Endothelial cell of umbilical vein (primary cell): Measurements from ENCODE around the gene SYCE1L. TPM values are rescaled to one million over a fixed set of nuclear protein-coding genes. Genes with fewer than 3 reads are reported as not detected.

ENCODE experiments used
- BruUV-seq: library from RNA; stranded (reverse); fragments of 400-500 nt; replicated peaks from 2 replicates; lab custom pipeline; 2021; lab: Mats Ljungman, UMichigan
- CTCF ChIA-PET: fragments of 300-600, 350-600 bp; sonication (Branson Sonifier 250); formaldehyde crosslinking; loops from one replicate; lab custom pipeline; 2021; ENCODE audit warnings: antibody characterized with exemption, inconsistent platforms; lab: Charles Lee
- POLR2A ChIA-PET: fragments of 300-600, 350-600 bp; sonication (Branson Sonifier 250); formaldehyde crosslinking; loops from one replicate; lab custom pipeline; 2021; ENCODE audit warnings: antibody characterized with exemption, inconsistent platforms; lab: Charles Lee
- DNase-seq: peaks from one replicate; pipeline ENCODE4 v3.0.0-alpha.2; 2011; ENCODE audit warnings: low read depth, low spot score
- FAIRE-seq: peaks from 2 replicates; lab custom pipeline; 2011; peaks lifted over from hg19 to GRCh38; lab: Jason Lieb, UNC
- H2AFZ ChIP-seq: 2 replicates; pipeline ENCODE4 v1.6.0; 2012; ENCODE audit warnings: low read depth, low read length, control low read depth, inconsistent platforms
- H3K27ac ChIP-seq: 2 replicates; pipeline ENCODE4 v1.5.1; 2011; ENCODE audit warnings: low read depth, mild to moderate bottlenecking, control low read depth, low read length, moderate library complexity; ENCODE audit not compliant: insufficient read depth
- H3K27me3 ChIP-seq, 2 experiments: 2 replicates each; pipeline versions ENCODE4 v1.6.0 to v1.6.1; 2011; ENCODE audit warnings: low read length in 2 of 2, mixed read lengths in 1 of 2; ENCODE audit not compliant: control insufficient read depth in 2 of 2, insufficient read depth in 2 of 2
- H3K36me3 ChIP-seq, 2 experiments: 2 replicates in 1 of 2; 3 replicates in 1 of 2; pipeline ENCODE4 v1.5.1; 2011; ENCODE audit warnings: low read length in 2 of 2, mild to moderate bottlenecking in 1 of 2, moderate library complexity in 1 of 2; ENCODE audit not compliant: control insufficient read depth in 2 of 2, insufficient read depth in 2 of 2; ENCODE audit errors: extremely low read depth in 1 of 2
- H3K4me1 ChIP-seq: 3 replicates; pipeline ENCODE4 v1.5.1; 2011; ENCODE audit warnings: mild to moderate bottlenecking, low read length; ENCODE audit not compliant: control insufficient read depth, insufficient read depth; ENCODE audit errors: extremely low read depth
- H3K4me2 ChIP-seq: 2 replicates; pipeline ENCODE4 v1.6.1; 2011; ENCODE audit warnings: low read length, control low read depth, mixed read lengths; ENCODE audit not compliant: insufficient read depth
- H3K4me3 ChIP-seq, 3 experiments: fragments of 200-600 bp in 1 of 3; sonication (generic), shearing (Covaris generic) in 1 of 3; replicated peaks in 1 of 3; 2 replicates each; pipeline ENCODE4 v1.5.1; 2011 to 2016; ENCODE audit warnings: control low read depth in 3 of 3, low read length in 3 of 3, mild to moderate bottlenecking in 2 of 3, inconsistent platforms in 1 of 3, low read depth in 1 of 3, moderate library complexity in 1 of 3; ENCODE audit not compliant: insufficient read depth in 1 of 3
- H3K79me2 ChIP-seq: 2 replicates; pipeline ENCODE4 v1.6.0; 2012; ENCODE audit warnings: low read length, inconsistent platforms; ENCODE audit not compliant: control insufficient read depth, insufficient read depth
- H3K9ac ChIP-seq: replicated peaks from 2 replicates; pipeline ENCODE3; 2011; ENCODE audit warnings: low read length, control low read depth; ENCODE audit not compliant: insufficient read depth; ENCODE audit errors: extremely low read depth
- H3K9me1 ChIP-seq: replicated peaks from 3 replicates; pipeline ENCODE4 v1.6.0; 2011; ENCODE audit warnings: mild to moderate bottlenecking, low read length; ENCODE audit not compliant: control insufficient read depth, insufficient read depth; ENCODE audit errors: extremely low read depth
- H3K9me3 ChIP-seq: replicated peaks from 2 replicates; pipeline ENCODE4 v1.5.1; 2012; ENCODE audit warnings: low read length, inconsistent platforms; ENCODE audit not compliant: control insufficient read depth, insufficient read depth
- H4K20me1 ChIP-seq: replicated peaks from 2 replicates; pipeline ENCODE3; 2011; ENCODE audit warnings: mild to moderate bottlenecking, low read length; ENCODE audit not compliant: control insufficient read depth, insufficient read depth; ENCODE audit errors: extremely low read depth
- CTCF ChIP-seq, 2 donors: IDR thresholded peaks; 1 replicate in 1 of 2; 2 replicates in 1 of 2; pipeline ENCODE4 v1.5.1; 2011; ENCODE audit warnings: low read length in 2 of 2, mild to moderate bottlenecking in 2 of 2, moderate library complexity in 2 of 2, control low read depth in 1 of 2, inconsistent platforms in 1 of 2, low read depth in 1 of 2; ENCODE audit not compliant: insufficient read depth in 1 of 2; ENCODE audit errors: extremely low read depth in 1 of 2
- GATA2 ChIP-seq: IDR thresholded peaks from 2 replicates; pipeline ENCODE4 v1.7.0; 2011; ENCODE audit warnings: low read depth, mild to moderate bottlenecking, moderate library complexity, mixed read lengths, low read length; ENCODE audit not compliant: insufficient read length, insufficient read depth
- MYC ChIP-seq: IDR thresholded peaks from one replicate; pipeline ENCODE4 v1.6.1; 2011; ENCODE audit warnings: mild to moderate bottlenecking, low read depth, low read length
- POLR2AphosphoS5 ChIP-seq: IDR thresholded peaks from 2 replicates; pipeline ENCODE4 v1.6.1; 2012; ENCODE audit warnings: low read depth, mild to moderate bottlenecking, control low read depth, low read length, moderate library complexity; ENCODE audit not compliant: insufficient read depth
- dilution Hi-C: fragments of 300-500 bp; cut with MboI; formaldehyde crosslinking; loops from one replicate; pipeline ENCODE4 v1.15.0; 2019; ENCODE audit warnings: low sequenced_read_pairs; ENCODE audit not compliant: extremely low pct_ligation_motif_present
- intact Hi-C: fragments of 100-400 bp; cut with micrococcal nuclease; formaldehyde crosslinking; loops from one replicate; pipeline ENCODE4 v1.10.0; 2022
- polyA plus RNA-seq, 4 experiments: library from polyadenylated mRNA; depleted of rRNA in 3 of 4; stranded (reverse) in 3 of 4; unstranded in 1 of 4; fragments of >200 nt; gene quantifications; 2 replicates each; pipeline versions ENCODE4 v1.2.1 to v1.2.3, GENCODE V29; 2011 to 2012; ENCODE audit warnings: missing spikeins in 1 of 4
- total RNA-seq: library from RNA; stranded (reverse); gene quantifications from 2 replicates; pipeline ENCODE4 v1.2.3, GENCODE V29; 2021

The SYCE1L gene
- total and polyA plus RNA-seq, 2 donors (not counting 3 experiments of a cell fraction or from before 2014, with no cell fraction given): 6.8 to 13.7 TPM

GRCh38 chr16:77171745-77172635 is 27.2 kb upstream of the SYCE1L start:
- Histone ChIP-seq H3K27me3 (peaks cover 2 to 11% of the 10 kb centered on the region in 2 experiments), H3K9me1 (no peaks in the 10 kb centered on the region), H3K9me3 (no peaks in the 10 kb centered on the region), H3K4me1 (peaks cover 17% of the 10 kb centered on the region), H3K36me3 (no peaks in the 10 kb centered on the region), H3K4me3 (peak overlapping the region in 1 of 3 experiments; percentile 12), H3K79me2 (no peaks in the 10 kb centered on the region), H3K4me2 (peak overlapping the region; percentile 75), H4K20me1 (no peaks in the 10 kb centered on the region), H2AFZ (peak overlapping the region; percentile 47), H3K9ac (no peak overlapping the region), H3K27ac (peak overlapping the region; percentile 36)
- CTCF ChIA-PET: interaction anchor here (0.7 to 5.4 kb wide), 28 partner anchors 10 to 1770 kb away, joined by 3 to 85 read pairs (median 5); partner anchors contain the start of genes KARS1 and TERF2IP
- dilution Hi-C loops (no loop called here), intact Hi-C loops (loop anchor here (1.0 to 5.0 kb wide), 3 partner anchors 1383 to 1700 kb away; partner anchors contain the start of genes KARS1 and TERF2IP)
- TF ChIP-seq CTCF (IDR thresholded peaks at IDR 0.05; ENCODE audit: extremely low read depth in 1 of 2, insufficient read depth in 1 of 2, low read depth in 1 of 2, low read length in 2 of 2) (peak; percentile 52 to 59), POLR2AphosphoS5 (no peak), GATA2 (no peak), MYC (no peak)
- FAIRE-seq (peak; percentile 80), DNase-seq (peak; percentile 76)
- BruUV-seq: no TSS peak
- POLR2A ChIA-PET: no interaction called here
